ENCODE measurements around the gene MCC.

GRCh38 chr5:113294311-113295110 is 193.7 kb downstream of the MCC start:
- TF ChIP-seq POLR2A (IDR thresholded peaks at IDR 0.05) (peak; percentile 80 to 86), CTCF (IDR thresholded peaks at IDR 0.05) (peak in 3 of 4 experiments; percentile 26 to 48 (median 33))

All from uterus (tissue), 2 donors.